Breast epithelium (tissue), 4 donors: ENCODE measurements around the gene MPST. TPM values are rescaled to one million over a fixed set of nuclear protein-coding genes. Genes with fewer than 3 reads are reported as not detected.
"Not testable (repeated sequence)": the region's sequence is repeated elsewhere in the genome, so short reads cannot be mapped to it uniquely, and the experiment has no call there.

Experiments
- DNase-seq, 2 donors: peaks; one replicate each; pipeline ENCODE4 v3.0.0-alpha.2; 2019; ENCODE audit warnings: low spot score in 2 of 2
- H3K27ac ChIP-seq, 2 donors: fragments of 200-600 bp; sonication (generic) in 1 of 2; one replicate each; pipeline ENCODE4 v1.5.1; 2016 to 2019; ENCODE audit warnings: mild to moderate bottlenecking in 1 of 2
- H3K27me3 ChIP-seq, 2 donors: fragments of 200-600 bp; sonication (generic) in 1 of 2; one replicate each; pipeline versions ENCODE4 v1.5.1 to v1.6.0; 2017 to 2019; ENCODE audit warnings: control low read depth in 1 of 2, mild to moderate bottlenecking in 1 of 2
- H3K36me3 ChIP-seq: fragments of 200-600 bp; one replicate; pipeline ENCODE4 v1.5.1; 2019
- H3K4me1 ChIP-seq, 2 donors: fragments of 200-600 bp; sonication (generic); one replicate each; pipeline ENCODE4 v1.5.1; 2016 to 2019; ENCODE audit warnings: control low read depth in 1 of 2
- H3K4me3 ChIP-seq, 3 donors: fragments of 200-600 bp; sonication (generic); 1 replicate in 2 of 3; 2 replicates in 1 of 3; pipeline ENCODE4 v1.5.1; 2016 to 2019; ENCODE audit warnings: mild to moderate bottlenecking in 3 of 3, moderate library complexity in 2 of 3
- H3K9me3 ChIP-seq, 2 donors: fragments of 200-600 bp; sonication (generic) in 1 of 2; one replicate each; pipeline ENCODE4 v1.5.1; 2016 to 2019; ENCODE audit warnings: control low read depth in 1 of 2
- CTCF ChIP-seq, 3 donors: fragments of 450-650 bp; IDR thresholded peaks; one replicate each; pipeline ENCODE4 v1.5.1; 2016 to 2017; ENCODE audit warnings: antibody characterized with exemption in 3 of 3, mild to moderate bottlenecking in 3 of 3, moderate library complexity in 3 of 3
- POLR2A ChIP-seq: fragments of 450-650 bp; IDR thresholded peaks from one replicate; pipeline ENCODE4 v1.6.1; 2016; ENCODE audit warnings: antibody characterized with exemption, mild to moderate bottlenecking, moderate library complexity
- POLR2AphosphoS5 ChIP-seq, 3 donors: sonication (generic); formaldehyde crosslinking; IDR thresholded peaks; one replicate each; pipeline ENCODE4 v1.6.1; 2017; ENCODE audit warnings: antibody characterized with exemption in 3 of 3
- intact Hi-C: fragments of 100-400 bp; cut with DNase I; formaldehyde crosslinking; loops from one replicate; pipeline ENCODE4 v1.15.1; 2023; ENCODE audit warnings: low total_unique reads
- total RNA-seq, 3 donors: library from RNA; depleted of rRNA; stranded (reverse); fragments of >200 nt; gene quantifications; one replicate each; pipeline ENCODE4 v1.1.0, GENCODE V29; 2016

Gene MPST
- total RNA-seq, 3 donors from 2014 or later = 72.0 to 175 (median 113) TPM

- no peak for TF ChIP-seq POLR2AphosphoS5 (IDR thresholded peaks at IDR 0.05)
- TF ChIP-seq CTCF (IDR thresholded peaks at IDR 0.05) = no peak
- no peak for TF ChIP-seq POLR2A
- Histone ChIP-seq H3K4me1 (no peaks in the 10 kb centered on the region), H3K27me3 (peaks cover 2 to 51% of the 10 kb centered on the region in 2 donors), H3K36me3 (no peaks in the 10 kb centered on the region), H3K27ac (no peak overlapping the region), H3K9me3 (no peaks in the 10 kb centered on the region), H3K4me3 (no peak overlapping the region)
- no peak for DNase-seq
- intact Hi-C loops = loop anchor here (1.0 to 2.0 kb wide), 2 partner anchors 29 to 40 kb away; no protein-coding TSS in a partner anchor
Measured at GRCh38 chr22:37069719-37070118, 50.2 kb downstream of the MPST start.

GRCh38 chr22:37070334-37070733 lies 50.8 kb downstream of the MPST start:
- TF ChIP-seq POLR2A (no peak), CTCF (IDR thresholded peaks at IDR 0.05) (no peak), POLR2AphosphoS5 (IDR thresholded peaks at IDR 0.05) (no peak)
- Histone ChIP-seq H3K27ac (no peak overlapping the region), H3K27me3 (peaks cover 2 to 57% of the 10 kb centered on the region in 2 donors), H3K4me3 (no peak overlapping the region), H3K4me1 (no peaks in the 10 kb centered on the region), H3K36me3 (no peaks in the 10 kb centered on the region), H3K9me3 (no peaks in the 10 kb centered on the region)
- intact Hi-C loops = loop anchor here (2.0 kb wide), 1 partner anchor 28 kb away; no protein-coding TSS in a partner anchor
- no peak for DNase-seq

DNA sequence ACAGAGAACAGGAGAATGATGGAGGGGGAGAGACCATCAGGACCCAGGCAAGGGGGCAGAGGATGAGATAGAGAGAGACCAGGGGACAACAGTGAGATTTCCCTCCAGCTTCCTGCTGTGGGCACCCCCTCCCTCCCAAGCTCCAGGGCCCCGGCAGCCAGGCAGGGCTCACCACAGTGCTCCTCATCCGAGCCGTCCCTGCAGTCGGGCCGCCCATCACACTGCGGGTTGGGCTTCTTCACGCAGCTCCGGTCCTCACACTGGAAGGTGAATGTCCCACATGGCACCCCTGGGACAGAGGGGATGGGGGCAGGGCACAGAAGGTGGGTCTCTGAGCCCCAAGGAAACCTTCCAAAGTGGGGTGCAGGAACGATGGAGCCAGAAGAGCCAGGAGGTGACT lies 51.2 kb downstream of the MPST start:
- DNase-seq = no peak
- H3K9me3 ChIP-seq = no peaks in the 10 kb centered on the region
- H3K27me3 ChIP-seq = peaks cover 2 to 57% of the 10 kb centered on the region in 2 donors
- H3K4me1 ChIP-seq = no peaks in the 10 kb centered on the region
- H3K27ac ChIP-seq = no peak overlapping the region
- TF ChIP-seq POLR2A (no peak), CTCF (IDR thresholded peaks at IDR 0.05) (no peak), POLR2AphosphoS5 (IDR thresholded peaks at IDR 0.05) (no peak)
- intact Hi-C loops = loop anchor here (2.0 kb wide), 1 partner anchor 28 kb away; no protein-coding TSS in a partner anchor
- no peaks in the 10 kb centered on the region for H3K36me3 ChIP-seq
- no peak overlapping the region for H3K4me3 ChIP-seq

- H3K27ac ChIP-seq, H3K36me3 ChIP-seq, DNase-seq, H3K9me3 ChIP-seq, H3K4me3 ChIP-seq, H3K4me1 ChIP-seq: not testable (repeated sequence)
- intact Hi-C loops = loop anchor here (2.0 kb wide), 1 partner anchor 27 kb away; no protein-coding TSS in a partner anchor
- H3K27me3 ChIP-seq = peaks cover 2 to 57% of the 10 kb centered on the region in 2 donors
Measured at GRCh38 chr22:37071850-37072592, 52.5 kb downstream of the MPST start.

DNA sequence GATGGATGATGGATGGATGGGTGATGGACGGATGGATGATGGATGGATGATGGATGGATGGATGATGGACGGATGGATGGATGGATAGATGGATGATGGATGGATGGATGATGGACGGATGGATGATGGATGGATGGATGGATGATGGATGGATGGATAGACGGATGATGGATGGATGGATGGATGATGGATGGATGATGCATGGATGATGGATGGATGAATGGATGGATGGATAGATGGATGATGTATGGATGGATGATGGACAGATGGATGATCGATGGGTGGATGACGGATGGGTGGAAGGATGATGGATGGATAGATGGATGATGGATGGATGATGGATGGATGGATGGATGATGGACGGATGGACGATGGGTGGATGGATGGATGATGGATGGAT lies 53.1 kb downstream of the MPST start:
- intact Hi-C loops = no loop called here
- H3K4me3 ChIP-seq = no peak overlapping the region
- H3K27me3 ChIP-seq = peaks cover 2 to 54% of the 10 kb centered on the region in 2 donors

More for the DNA sequence above, 53.1 kb downstream of the MPST start:
- Histone ChIP-seq H3K4me1 (no peaks in the 10 kb centered on the region), H3K9me3 (no peaks in the 10 kb centered on the region), H3K36me3 (no peaks in the 10 kb centered on the region), H3K27ac (no peak overlapping the region)
- TF ChIP-seq CTCF (IDR thresholded peaks at IDR 0.05) (no peak), POLR2AphosphoS5 (IDR thresholded peaks at IDR 0.05) (no peak), POLR2A (no peak)
- DNase-seq = no peak
